SK-N-SH (cell line): ENCODE data around the gene ACOXL.

Experiments
- NFIC ChIP-seq: IDR thresholded peaks from 2 replicates; pipeline ENCODE4 v1.4.0; 2012; ENCODE audit warnings: borderline replicate concordance
- PBX3 ChIP-seq: IDR thresholded peaks from 2 replicates; pipeline ENCODE4; 2012
- POLR2AphosphoS5 ChIP-seq: IDR thresholded peaks from 2 replicates; pipeline ENCODE4 v1.6.1; 2012; ENCODE audit warnings: low read depth, low read length
- RAD21 ChIP-seq: IDR thresholded peaks from 2 replicates; pipeline ENCODE4 v1.6.1; 2012; ENCODE audit warnings: mild to moderate bottlenecking, low read length
- SMC3 ChIP-seq: IDR thresholded peaks from 2 replicates; pipeline ENCODE4 v1.6.1; 2012; ENCODE audit warnings: low read depth, low read length, improper control_type of control experiment
- TAF1 ChIP-seq: IDR thresholded peaks from 2 replicates; pipeline ENCODE4 v1.6.1; 2012; ENCODE audit warnings: low read depth, mild to moderate bottlenecking, low read length, moderate library complexity, borderline replicate concordance

GRCh38 chr2:110816404-110817365 lies 84.3 kb downstream of the ACOXL start:
- TF ChIP-seq POLR2AphosphoS5 = no peak
- TF ChIP-seq SMC3 = no peak
- no peak for TF ChIP-seq TAF1
- no peak for TF ChIP-seq RAD21
- TF ChIP-seq NFIC = no peak
- TF ChIP-seq PBX3 = no peak
